ENCODE results near the gene CLCA1.

CLCA1 gene
- 0 reads per million in 3 experiments for total RNA-seq

GRCh38 chr1:86468501-86468977 is at the start of gene CLCA1:
CLCA1 (plus strand) TSS chr1:86468927; CDS start chr1:86468972, 45 bp downstream.
- DNase-seq: no peak

- peak; percentile 47 for DNase-seq
Measured at GRCh38 chr1:86419277-86419903, 49.3 kb upstream of the CLCA1 start.

- no peak for DNase-seq
Measured at GRCh38 chr1:86421601-86422280, 47.0 kb upstream of the CLCA1 start.

- DNase-seq: no peak
Measured at GRCh38 chr1:86423473-86423872, 45.3 kb upstream of the CLCA1 start.

GRCh38 chr1:86423873-86424272 is 44.9 kb upstream of the CLCA1 start, which contains the start of gene CLCA2:
CLCA2 (plus strand) TSS chr1:86424171; CDS start chr1:86424248, 77 bp downstream.
- DNase-seq: no peak

GRCh38 chr1:86429122-86429725 is 39.5 kb upstream of the CLCA1 start:
- no peak for DNase-seq

- DNase-seq: no peak
Measured at GRCh38 chr1:86429835-86430234, 38.9 kb upstream of the CLCA1 start.

- DNase-seq: no peak
Measured at GRCh38 chr1:86430376-86430775, 38.4 kb upstream of the CLCA1 start.

GRCh38 chr1:86434059-86434458 is 34.7 kb upstream of the CLCA1 start:
- no peak for DNase-seq

- no peak for DNase-seq
Measured at GRCh38 chr1:86435327-86435726, 33.4 kb upstream of the CLCA1 start.

GRCh38 chr1:86436041-86436440 is 32.7 kb upstream of the CLCA1 start:
- no peak for DNase-seq

GRCh38 chr1:86441581-86441980 is 27.1 kb upstream of the CLCA1 start:
- peak; percentile 41 for DNase-seq

GRCh38 chr1:86441997-86442396 is 26.7 kb upstream of the CLCA1 start:
- no peak for DNase-seq

- no peak for DNase-seq
Measured at GRCh38 chr1:86445919-86446318, 22.8 kb upstream of the CLCA1 start.

- no peak for DNase-seq
Measured at GRCh38 chr1:86447198-86447790, 21.4 kb upstream of the CLCA1 start.

GRCh38 chr1:86448670-86449069 is 20.1 kb upstream of the CLCA1 start:
- DNase-seq: no peak

- no peak for DNase-seq
Measured at GRCh38 chr1:86449103-86449502, 19.6 kb upstream of the CLCA1 start.

- DNase-seq: no peak
Measured at GRCh38 chr1:86450847-86451246, 17.9 kb upstream of the CLCA1 start.

GRCh38 chr1:86453664-86454063 is 15.1 kb upstream of the CLCA1 start:
- DNase-seq: no peak

GRCh38 chr1:86455073-86455472 is 13.7 kb upstream of the CLCA1 start:
- no peak for DNase-seq

GRCh38 chr1:86460998-86461397 is 7.7 kb upstream of the CLCA1 start:
- no peak for DNase-seq

GRCh38 chr1:86461482-86461881 is 7.2 kb upstream of the CLCA1 start:
- no peak for DNase-seq

- no peak for DNase-seq
Measured at GRCh38 chr1:86464819-86465218, 3.9 kb upstream of the CLCA1 start.
